Mucosa of rectum (tissue), 2 donors: ENCODE data around the gene ZNF740.

Experiments used
- H3K27ac ChIP-seq, 2 donors: one replicate each; pipeline ENCODE4 v1.7.0; 2013; ENCODE audit warnings: inconsistent platforms in 2 of 2, low read depth in 2 of 2, low read length in 2 of 2
- H3K27me3 ChIP-seq, 2 donors: one replicate each; pipeline ENCODE4 v1.7.0; 2013; ENCODE audit warnings: low read length in 2 of 2; ENCODE audit not compliant: control insufficient read depth in 2 of 2, insufficient read depth in 2 of 2
- H3K36me3 ChIP-seq, 2 donors: one replicate each; pipeline ENCODE4 v1.7.0; 2013; ENCODE audit warnings: low read length in 2 of 2; ENCODE audit not compliant: control insufficient read depth in 2 of 2, insufficient read depth in 2 of 2
- H3K4me1 ChIP-seq, 2 donors: one replicate each; pipeline ENCODE4 v1.7.0; 2013; ENCODE audit warnings: low read length in 2 of 2, mild to moderate bottlenecking in 1 of 2; ENCODE audit not compliant: control insufficient read depth in 2 of 2, insufficient read depth in 2 of 2
- H3K4me3 ChIP-seq, 2 donors: one replicate each; pipeline ENCODE4 v1.7.0; 2013; ENCODE audit warnings: low read length in 2 of 2
- H3K9ac ChIP-seq, 2 donors: one replicate each; pipeline ENCODE4 v1.7.0; 2013; ENCODE audit warnings: low read length in 2 of 2, low read depth in 1 of 2, mild to moderate bottlenecking in 1 of 2
- H3K9me3 ChIP-seq, 2 donors: one replicate each; pipeline ENCODE4 v1.7.0; 2013; ENCODE audit warnings: low read length in 2 of 2; ENCODE audit not compliant: control insufficient read depth in 2 of 2
- donor health status: healthy.
- donor health status: Normal muscosa, but diverticular disease.

The ZNF740 gene

DNA sequence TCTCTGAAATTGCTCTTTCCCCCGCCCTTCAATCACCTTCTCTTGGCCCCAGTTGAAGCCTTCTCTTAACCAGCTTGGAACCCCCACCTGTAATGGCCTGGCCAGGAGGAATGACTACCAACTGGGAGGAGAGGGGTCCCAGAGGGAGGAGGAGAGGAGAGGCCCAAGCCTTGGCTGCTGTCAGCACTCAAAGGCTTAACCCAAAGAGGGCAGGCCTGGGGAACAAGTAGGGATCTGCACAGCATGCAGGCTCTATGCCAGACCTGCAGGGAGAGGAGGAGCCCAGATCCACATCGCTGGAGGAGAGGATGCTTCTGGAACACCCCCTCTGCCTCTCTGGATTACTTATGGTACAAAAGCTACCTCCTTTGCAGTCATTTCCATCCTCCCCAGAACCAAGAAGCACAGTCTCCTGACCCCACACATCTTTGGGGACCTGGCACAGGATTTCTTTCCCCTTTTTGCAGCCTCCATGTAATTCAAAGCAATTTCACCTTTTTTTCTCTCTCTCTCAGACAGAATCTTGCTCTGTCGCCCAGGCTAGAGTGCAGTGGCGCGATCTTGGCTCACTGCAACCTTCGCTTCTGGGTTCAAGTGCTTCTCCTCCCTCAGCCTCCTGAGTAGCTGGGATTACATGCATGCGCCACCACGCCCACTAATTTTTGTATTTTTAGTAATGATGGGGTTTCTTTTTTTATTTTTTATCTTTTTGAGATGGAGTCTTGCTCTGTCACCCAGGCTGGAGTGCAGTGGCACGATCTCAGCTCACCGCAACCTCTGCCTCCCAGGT, 45.3 kb downstream of the ZNF740 start:
- H3K27me3 ChIP-seq = no peaks in the 10 kb centered on the region
- peaks cover 0 to 4% of the 10 kb centered on the region in 2 donors for H3K36me3 ChIP-seq
- H3K4me3 ChIP-seq = no peak overlapping the region
- peaks cover 36 to 38% of the 10 kb centered on the region in 2 donors for H3K4me1 ChIP-seq
- no peaks in the 10 kb centered on the region for H3K9me3 ChIP-seq
- no peak overlapping the region for H3K27ac ChIP-seq
- H3K9ac ChIP-seq = no peak overlapping the region

- Histone ChIP-seq H3K4me1 (peaks cover 41 to 46% of the 10 kb centered on the region in 2 donors), H3K4me3 (no peak overlapping the region), H3K36me3 (peaks cover 0 to 4% of the 10 kb centered on the region in 2 donors), H3K9me3 (no peaks in the 10 kb centered on the region), H3K9ac (no peak overlapping the region), H3K27ac (no peak overlapping the region), H3K27me3 (no peaks in the 10 kb centered on the region)
Measured at GRCh38 chr12:53226815-53227214, 46.3 kb downstream of the ZNF740 start.

GRCh38 chr12:53227341-53227740, 46.8 kb downstream of the ZNF740 start:
- Histone ChIP-seq H3K4me3 (no peak overlapping the region), H3K4me1 (peaks cover 37 to 43% of the 10 kb centered on the region in 2 donors), H3K27me3 (no peaks in the 10 kb centered on the region), H3K9me3 (no peaks in the 10 kb centered on the region), H3K9ac (no peak overlapping the region), H3K36me3 (peaks cover 0 to 4% of the 10 kb centered on the region in 2 donors), H3K27ac (no peak overlapping the region)

GRCh38 chr12:53227836-53228235, 47.3 kb downstream of the ZNF740 start:
- H3K9ac ChIP-seq = no peak overlapping the region
- H3K4me1 ChIP-seq = peaks cover 37 to 43% of the 10 kb centered on the region in 2 donors
- H3K27me3 ChIP-seq = no peaks in the 10 kb centered on the region
- H3K4me3 ChIP-seq = no peak overlapping the region
- peaks cover 0 to 4% of the 10 kb centered on the region in 2 donors for H3K36me3 ChIP-seq
- no peaks in the 10 kb centered on the region for H3K9me3 ChIP-seq
- no peak overlapping the region for H3K27ac ChIP-seq

DNA sequence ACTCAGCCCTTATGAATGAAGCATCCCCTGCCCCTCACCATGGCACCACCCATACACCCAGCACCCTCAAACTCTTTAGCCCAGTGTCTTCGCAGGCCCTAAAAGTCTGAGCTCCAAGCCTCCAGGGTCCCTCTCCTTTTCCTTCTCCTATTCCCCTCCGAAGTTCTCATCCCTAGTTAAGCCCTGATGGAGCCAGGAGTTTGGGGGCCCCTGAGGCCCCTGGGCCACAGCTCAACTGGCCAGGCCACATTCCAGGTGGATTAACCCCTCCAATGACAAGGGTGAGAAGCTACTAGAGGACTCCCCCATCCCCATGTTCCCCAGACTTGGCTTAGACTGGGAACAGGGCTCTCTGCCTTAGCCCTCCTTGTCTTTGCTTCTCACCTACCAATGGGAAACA, 48.9 kb downstream of the ZNF740 start:
- no peaks in the 10 kb centered on the region for H3K9me3 ChIP-seq
- H3K27me3 ChIP-seq = no peaks in the 10 kb centered on the region
- H3K9ac ChIP-seq = no peak overlapping the region
- peaks cover 37 to 44% of the 10 kb centered on the region in 2 donors for H3K4me1 ChIP-seq
- H3K36me3 ChIP-seq = peaks cover 0 to 4% of the 10 kb centered on the region in 2 donors
- H3K4me3 ChIP-seq = no peak overlapping the region
- H3K27ac ChIP-seq = no peak overlapping the region

DNA sequence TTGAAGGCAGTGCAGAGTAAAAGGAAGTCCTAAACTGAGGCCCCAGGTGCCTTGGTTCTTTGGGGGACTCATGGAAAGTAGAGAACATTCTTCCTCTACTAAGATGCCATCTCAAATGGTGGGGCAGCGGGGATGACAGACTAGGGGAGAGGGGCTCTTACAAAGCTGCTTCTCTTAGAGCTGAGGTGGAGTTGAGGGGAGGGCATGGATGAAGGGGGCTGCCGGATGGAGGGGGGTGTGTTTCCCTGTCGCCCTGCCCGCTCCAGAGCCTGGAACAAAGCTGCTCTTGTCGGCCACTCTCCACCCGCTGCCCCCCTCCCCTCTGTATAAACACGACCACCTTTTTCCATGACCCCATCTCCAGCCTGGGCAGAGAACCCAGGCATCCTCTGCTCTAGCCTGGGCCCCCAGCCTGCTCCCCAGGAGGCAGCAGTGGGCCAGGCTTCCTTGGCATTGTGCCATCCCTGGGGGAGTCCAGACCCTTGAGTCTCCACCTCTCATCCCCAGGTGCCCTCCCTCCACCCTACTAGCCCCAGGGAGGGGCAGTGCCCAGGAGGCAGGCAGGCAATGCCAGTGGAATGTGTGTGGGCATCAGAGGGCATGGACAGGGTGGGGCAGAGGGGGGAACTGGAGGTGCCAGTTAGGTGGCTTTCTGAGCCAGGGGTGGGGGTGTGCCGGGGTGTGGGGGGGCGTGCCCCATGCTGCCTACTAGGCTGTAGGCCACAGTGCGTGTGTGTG, 49.8 kb downstream of the ZNF740 start:
- Histone ChIP-seq H3K36me3 (peaks cover 0 to 4% of the 10 kb centered on the region in 2 donors), H3K27ac (no peak overlapping the region), H3K4me1 (peaks cover 30 to 38% of the 10 kb centered on the region in 2 donors), H3K4me3 (peak overlapping the region in 1 of 2 donors; percentile 69), H3K9me3 (no peaks in the 10 kb centered on the region), H3K9ac (no peak overlapping the region), H3K27me3 (no peaks in the 10 kb centered on the region)

DNA sequence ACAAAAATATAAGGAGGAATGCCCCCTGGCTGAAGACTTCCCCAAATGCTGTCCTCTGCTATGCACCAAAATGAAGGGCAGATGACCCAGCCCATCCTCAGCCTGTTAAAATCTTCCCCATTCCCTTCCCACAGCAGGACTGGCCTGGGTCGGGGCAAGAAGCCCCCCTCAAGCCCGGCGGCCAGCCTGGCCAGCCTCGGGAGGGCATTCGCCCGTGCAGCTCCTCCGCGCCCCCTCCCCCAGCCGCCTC, 51.1 kb downstream of the ZNF740 start:
- Histone ChIP-seq H3K4me1 (peaks cover 29 to 38% of the 10 kb centered on the region in 2 donors), H3K27ac (peak overlapping the region; percentile 65 to 67), H3K4me3 (peak overlapping the region; percentile 69 to 71), H3K27me3 (no peaks in the 10 kb centered on the region), H3K36me3 (peaks cover 0 to 4% of the 10 kb centered on the region in 2 donors), H3K9me3 (no peaks in the 10 kb centered on the region), H3K9ac (peak overlapping the region; percentile 65 to 72)

DNA sequence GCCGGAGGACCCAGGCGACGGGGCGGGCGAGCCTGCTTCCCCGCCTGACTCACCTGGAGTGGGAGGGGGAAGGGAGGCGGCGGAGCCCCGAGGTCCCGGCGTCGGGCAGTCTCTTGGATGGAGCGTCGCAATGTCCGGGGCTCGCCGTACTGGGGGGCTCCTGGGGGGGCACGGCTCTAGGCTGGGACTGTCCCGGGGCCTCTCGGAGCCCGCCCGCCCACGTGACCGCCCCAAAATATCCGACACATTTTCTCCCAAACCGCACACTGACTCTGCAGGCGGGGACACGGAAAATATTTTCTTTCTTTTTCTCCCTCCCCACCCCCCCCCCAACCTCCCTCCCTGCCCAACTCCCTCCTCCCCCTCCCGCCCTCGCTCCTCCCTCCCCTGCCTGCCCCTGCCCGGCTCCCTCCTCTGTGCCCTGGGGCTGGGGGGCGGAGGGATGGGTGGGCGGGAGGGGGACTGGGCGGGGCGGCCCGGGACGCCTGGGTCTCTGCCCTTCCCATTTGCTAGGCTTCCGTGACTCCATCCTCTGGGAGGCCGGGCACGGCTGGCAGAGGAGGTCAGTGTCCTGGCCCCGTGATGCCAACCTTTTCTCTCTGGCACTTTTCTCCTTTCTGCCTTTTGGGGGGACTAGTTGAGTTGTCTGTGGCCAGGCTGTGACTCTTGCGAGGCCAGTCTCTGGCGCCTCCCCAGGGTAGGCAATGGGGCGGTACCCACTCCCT, 51.6 kb downstream of the ZNF740 start, which contains the start of gene RARG:
Gene RARG (minus strand): TSS at position 289 of the 725 bp plus-strand sequence. CDS start 4,664 bp downstream, outside the sequence.
- peaks cover 29 to 38% of the 10 kb centered on the region in 2 donors for H3K4me1 ChIP-seq
- H3K27me3 ChIP-seq = no peaks in the 10 kb centered on the region
- peaks cover 0 to 4% of the 10 kb centered on the region in 2 donors for H3K36me3 ChIP-seq
- peak within 1 kb of the TSS; percentile 65 to 72 for H3K9ac ChIP-seq
- H3K9me3 ChIP-seq = no peaks in the 10 kb centered on the region
- H3K4me3 ChIP-seq = peak within 1 kb of the TSS; percentile 69 to 72
- peak within 1 kb of the TSS; percentile 82 to 85 for H3K27ac ChIP-seq

DNA sequence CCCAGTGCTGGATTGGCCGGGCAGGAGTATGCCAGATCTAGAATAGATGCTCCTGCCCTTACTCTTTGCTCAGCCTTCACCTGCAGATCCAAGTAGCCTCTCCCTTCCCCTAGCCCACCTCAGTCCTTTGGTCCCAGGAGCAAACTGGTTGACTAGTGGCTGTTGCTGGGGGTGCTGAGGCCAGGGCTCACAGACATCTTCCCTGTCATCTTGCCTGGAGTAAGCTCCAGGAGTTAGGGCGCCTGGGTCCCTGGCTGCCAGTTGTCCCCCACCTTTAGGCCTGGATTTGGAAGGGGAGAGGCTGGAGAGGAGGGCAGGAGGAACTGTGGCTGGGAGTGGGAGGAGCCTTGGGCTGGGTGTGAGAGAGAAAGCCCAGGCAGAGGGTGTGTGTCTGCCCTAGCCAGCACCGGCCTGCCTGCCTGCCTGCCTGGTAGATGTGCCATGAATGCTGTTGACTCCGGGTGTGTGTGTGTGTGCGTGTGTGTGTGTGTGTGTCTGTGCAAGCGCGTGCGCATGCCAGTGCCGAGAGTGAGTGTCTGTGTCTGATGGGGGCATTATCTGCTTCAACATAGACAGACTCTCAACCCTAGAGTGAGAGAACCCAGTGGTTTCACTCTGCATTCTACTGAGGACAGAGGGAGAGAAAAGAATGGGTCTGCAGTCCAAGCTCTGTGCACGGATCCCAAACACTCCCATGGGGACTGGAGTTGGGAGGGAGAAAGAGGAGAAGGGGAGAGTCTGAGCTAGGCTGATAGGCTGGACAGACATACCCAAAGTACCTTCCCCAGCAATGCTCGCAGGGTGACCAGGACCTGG, 52.3 kb downstream of the ZNF740 start:
- H3K4me1 ChIP-seq = peaks cover 29 to 38% of the 10 kb centered on the region in 2 donors
- no peaks in the 10 kb centered on the region for H3K27me3 ChIP-seq
- H3K36me3 ChIP-seq = peaks cover 0 to 2% of the 10 kb centered on the region in 2 donors
- H3K4me3 ChIP-seq = peak overlapping the region; percentile 62 to 72
- H3K9ac ChIP-seq = peak overlapping the region; percentile 52 to 62
- H3K27ac ChIP-seq = peak overlapping the region; percentile 82 to 85
- no peaks in the 10 kb centered on the region for H3K9me3 ChIP-seq
